SW 1271 (cell line): ENCODE results near the gene TP53INP2.
"Not testable (repeated sequence)": the region's sequence is repeated elsewhere in the genome, so short reads cannot be mapped to it uniquely, and the experiment has no call there.

Experiments
- DNase-seq, 2 experiments: peaks; one replicate each; lab custom pipeline; 2025; lab: John Stamatoyannopoulos, UW

TP53INP2 gene

GRCh38 chr20:34722560-34722959, 18.4 kb downstream of the TP53INP2 start:
- DNase-seq: not testable (repeated sequence)

- no peak for DNase-seq
Measured at GRCh38 chr20:34724172-34724571, 20.0 kb downstream of the TP53INP2 start.

- DNase-seq: no peak
Measured at GRCh38 chr20:34729416-34729815, 25.3 kb downstream of the TP53INP2 start.

GRCh38 chr20:34732523-34732922, 28.4 kb downstream of the TP53INP2 start:
- no peak for DNase-seq

- DNase-seq: no peak
Measured at GRCh38 chr20:34736106-34736735, 32.1 kb downstream of the TP53INP2 start.

- DNase-seq: no peak
Measured at GRCh38 chr20:34743039-34743438, 38.9 kb downstream of the TP53INP2 start.

GRCh38 chr20:34744340-34744739, 40.2 kb downstream of the TP53INP2 start:
- no peak for DNase-seq

GRCh38 chr20:34744847-34745246, 40.7 kb downstream of the TP53INP2 start:
- no peak for DNase-seq

- DNase-seq: no peak
Measured at GRCh38 chr20:34746674-34747073, 42.5 kb downstream of the TP53INP2 start.

- no peak for DNase-seq
Measured at GRCh38 chr20:34747479-34747878, 43.3 kb downstream of the TP53INP2 start.

- no peak for DNase-seq
Measured at GRCh38 chr20:34748709-34749108, 44.6 kb downstream of the TP53INP2 start.

GRCh38 chr20:34750484-34750883, 46.3 kb downstream of the TP53INP2 start:
- no peak for DNase-seq

GRCh38 chr20:34751453-34751852, 47.3 kb downstream of the TP53INP2 start:
- no peak for DNase-seq

- peak in 1 of 2 experiments; percentile 51 for DNase-seq
Measured at GRCh38 chr20:34753706-34754461, 49.7 kb downstream of the TP53INP2 start.

- no peak for DNase-seq
Measured at GRCh38 chr20:34754611-34755010, 50.5 kb downstream of the TP53INP2 start.

- no peak for DNase-seq
Measured at GRCh38 chr20:34755367-34755766, 51.2 kb downstream of the TP53INP2 start.

- no peak for DNase-seq
Measured at GRCh38 chr20:34762031-34762555, 57.9 kb downstream of the TP53INP2 start.
